ENCODE measurements around the gene SAYSD1.

Gene SAYSD1

GRCh38 chr6:39104528-39104927, 10.5 kb downstream of the SAYSD1 start:
- TF ChIP-seq REST (IDR thresholded peaks at IDR 0.05; ENCODE audit: insufficient read depth in 1 of 2, low read depth in 2 of 2, low read length in 2 of 2): no peak
- TF ChIP-seq TAF1 (IDR thresholded peaks at IDR 0.05; ENCODE audit: borderline replicate concordance, insufficient read depth, low read length): no peak
- no peak for TF ChIP-seq POLR2AphosphoS5 (IDR thresholded peaks at IDR 0.05; ENCODE audit: low read depth, low read length)
- TF ChIP-seq FOXP2 (optimal IDR thresholded peaks at IDR 0.05; ENCODE audit: borderline replicate concordance, extremely low read depth, extremely low read length, insufficient read depth): no peak
- TF ChIP-seq SIN3A (IDR thresholded peaks at IDR 0.05; ENCODE audit: borderline replicate concordance, insufficient read depth, low read length): no peak

- TF ChIP-seq FOXP2 (optimal IDR thresholded peaks at IDR 0.05; ENCODE audit: borderline replicate concordance, extremely low read depth, extremely low read length, insufficient read depth) (no peak), REST (IDR thresholded peaks at IDR 0.05; ENCODE audit: insufficient read depth in 1 of 2, low read depth in 2 of 2, low read length in 2 of 2) (no peak), SIN3A (IDR thresholded peaks at IDR 0.05; ENCODE audit: borderline replicate concordance, insufficient read depth, low read length) (no peak), TAF1 (IDR thresholded peaks at IDR 0.05; ENCODE audit: borderline replicate concordance, insufficient read depth, low read length) (no peak), POLR2AphosphoS5 (IDR thresholded peaks at IDR 0.05; ENCODE audit: low read depth, low read length) (no peak)
Observed at GRCh38 chr6:39102821-39103136, 12.2 kb downstream of the SAYSD1 start.

- no peak for TF ChIP-seq REST (IDR thresholded peaks at IDR 0.05; ENCODE audit: insufficient read depth in 1 of 2, low read depth in 2 of 2, low read length in 2 of 2)
Observed at GRCh38 chr6:39102071-39102820, 12.7 kb downstream of the SAYSD1 start.

GRCh38 chr6:39100358-39100757, 14.6 kb downstream of the SAYSD1 start:
- TF ChIP-seq TAF1 (IDR thresholded peaks at IDR 0.05; ENCODE audit: borderline replicate concordance, insufficient read depth, low read length): no peak
- no peak for TF ChIP-seq SIN3A (IDR thresholded peaks at IDR 0.05; ENCODE audit: borderline replicate concordance, insufficient read depth, low read length)
- TF ChIP-seq REST (IDR thresholded peaks at IDR 0.05; ENCODE audit: insufficient read depth in 1 of 2, low read depth in 2 of 2, low read length in 2 of 2): no peak

GRCh38 chr6:39095578-39095977, 19.4 kb downstream of the SAYSD1 start:
- TF ChIP-seq REST (IDR thresholded peaks at IDR 0.05; ENCODE audit: insufficient read depth in 1 of 2, low read depth in 2 of 2, low read length in 2 of 2) (no peak), POLR2AphosphoS5 (IDR thresholded peaks at IDR 0.05; ENCODE audit: low read depth, low read length) (no peak), SIN3A (IDR thresholded peaks at IDR 0.05; ENCODE audit: borderline replicate concordance, insufficient read depth, low read length) (no peak), FOXP2 (optimal IDR thresholded peaks at IDR 0.05; ENCODE audit: borderline replicate concordance, extremely low read depth, extremely low read length, insufficient read depth) (no peak), TAF1 (IDR thresholded peaks at IDR 0.05; ENCODE audit: borderline replicate concordance, insufficient read depth, low read length) (no peak)

All from PFSK-1 (cell line).